H9 (cell line): ENCODE data around the gene INPP5E. TPM values are rescaled to one million over a fixed set of nuclear protein-coding genes. Genes with fewer than 3 reads are reported as not detected.
A peak's percentile ranks its signal among the peaks of the same experiment; 100 is the strongest.

Experiments used
- DNase-seq: peaks from one replicate; pipeline ENCODE4 v3.0.0-alpha.2; 2017
- H2AFZ ChIP-seq: one replicate; pipeline ENCODE4 v1.6.1; 2013; ENCODE audit warnings: mild to moderate bottlenecking, low read length, control low read depth, moderate library complexity
- H2AK5ac ChIP-seq: 2 replicates; pipeline ENCODE4 v1.6.1; 2013; ENCODE audit warnings: low read length, control low read depth, mixed read lengths; ENCODE audit not compliant: insufficient read length
- H2BK120ac ChIP-seq: one replicate; pipeline ENCODE4 v1.6.1; 2013; ENCODE audit warnings: low read depth, mild to moderate bottlenecking, low read length, control low read depth, inconsistent platforms; ENCODE audit not compliant: poor library complexity, severe bottlenecking
- H2BK12ac ChIP-seq: 2 replicates; pipeline ENCODE4 v1.6.1; 2013; ENCODE audit warnings: low read length, control low read depth, mixed read lengths, low read depth; ENCODE audit not compliant: insufficient read length
- H2BK15ac ChIP-seq: 2 replicates; pipeline ENCODE4 v1.6.1; 2013; ENCODE audit warnings: low read depth, low read length, control low read depth
- H2BK20ac ChIP-seq: one replicate; pipeline ENCODE4 v1.6.1; 2013; ENCODE audit warnings: low read depth, mild to moderate bottlenecking, low read length, control low read depth, inconsistent platforms; ENCODE audit not compliant: poor library complexity, severe bottlenecking
- H2BK5ac ChIP-seq: 2 replicates; pipeline ENCODE4 v1.6.1; 2013; ENCODE audit warnings: low read length, control low read depth, mixed read lengths; ENCODE audit not compliant: insufficient read length
- H3K14ac ChIP-seq: 2 replicates; pipeline ENCODE4 v1.6.1; 2013; ENCODE audit warnings: low read length, control low read depth; ENCODE audit not compliant: insufficient read depth
- H3K18ac ChIP-seq: 2 replicates; pipeline ENCODE4 v1.6.1; 2013; ENCODE audit warnings: low read depth, mild to moderate bottlenecking, mixed read lengths, low read length, control low read depth; ENCODE audit not compliant: insufficient read length
- H3K23ac ChIP-seq: 2 replicates; pipeline ENCODE4 v1.6.1; 2013; ENCODE audit warnings: low read length, control low read depth, mixed read lengths, low read depth; ENCODE audit not compliant: insufficient read length
- H3K23me2 ChIP-seq: 2 replicates; pipeline ENCODE4 v1.6.1; 2013; ENCODE audit warnings: low read depth, mild to moderate bottlenecking, mixed read lengths, low read length, control low read depth; ENCODE audit not compliant: insufficient read length, poor library complexity, severe bottlenecking
- H3K27ac ChIP-seq: 2 replicates; pipeline ENCODE4 v1.5.1; 2013; ENCODE audit warnings: low read length, control low read depth, mixed read lengths, low read depth; ENCODE audit not compliant: insufficient read length
- H3K27me3 ChIP-seq: 2 replicates; pipeline ENCODE4 v1.6.1; 2013; ENCODE audit warnings: low read length, control low read depth, inconsistent platforms; ENCODE audit not compliant: insufficient read depth
- H3K4ac ChIP-seq: 2 replicates; pipeline ENCODE4 v1.6.1; 2013; ENCODE audit warnings: low read depth, mild to moderate bottlenecking, control low read depth, inconsistent platforms, low read length, moderate library complexity
- H3K4me1 ChIP-seq: 2 replicates; pipeline ENCODE4 v1.6.1; 2013; ENCODE audit warnings: low read length, control low read depth, inconsistent platforms; ENCODE audit not compliant: insufficient read depth
- H3K4me2 ChIP-seq: 2 replicates; pipeline ENCODE4 v1.6.1; 2013; ENCODE audit warnings: low read length, control low read depth, mixed read lengths; ENCODE audit not compliant: insufficient read length, insufficient read depth
- H3K56ac ChIP-seq: 2 replicates; pipeline ENCODE4 v1.6.1; 2013; ENCODE audit warnings: low read depth, mild to moderate bottlenecking, mixed read lengths, low read length, control low read depth; ENCODE audit not compliant: insufficient read length
- H3K79me1 ChIP-seq: 2 replicates; pipeline ENCODE4 v1.6.1; 2013; ENCODE audit warnings: low read depth, mild to moderate bottlenecking, moderate library complexity, low read length, control low read depth, inconsistent platforms; ENCODE audit not compliant: insufficient read depth, poor library complexity, severe bottlenecking
- H3K79me2 ChIP-seq: 2 replicates; pipeline ENCODE4 v1.6.1; 2013; ENCODE audit warnings: low read length, control low read depth, inconsistent platforms; ENCODE audit not compliant: insufficient read depth
- H3K9ac ChIP-seq: 2 replicates; pipeline ENCODE4 v1.6.1; 2013; ENCODE audit warnings: low read length, control low read depth, mixed read lengths; ENCODE audit not compliant: insufficient read length; ENCODE audit errors: extremely low read depth
- H3K9me3 ChIP-seq: one replicate; pipeline ENCODE4 v1.6.1; 2013; ENCODE audit warnings: low read depth, low read length, inconsistent platforms; ENCODE audit not compliant: control insufficient read depth
- H3T11ph ChIP-seq: one replicate; pipeline ENCODE4 v1.6.1; 2013; ENCODE audit warnings: mild to moderate bottlenecking, low read length, control low read depth, inconsistent platforms
- H4K20me1 ChIP-seq: one replicate; pipeline ENCODE4 v1.6.1; 2013; ENCODE audit not compliant: control insufficient read depth, insufficient read length, insufficient read depth
- H4K5ac ChIP-seq: 2 replicates; pipeline ENCODE4 v1.6.1; 2013; ENCODE audit warnings: low read depth, mild to moderate bottlenecking, mixed read lengths, low read length, control low read depth; ENCODE audit not compliant: insufficient read length
- H4K8ac ChIP-seq: replicated peaks from 2 replicates; pipeline ENCODE4 v1.6.1; 2013; ENCODE audit warnings: low read length, control low read depth, mixed read lengths, low read depth; ENCODE audit not compliant: insufficient read length
- H4K91ac ChIP-seq: 2 replicates; pipeline ENCODE4 v1.6.1; 2013; ENCODE audit warnings: low read depth, mild to moderate bottlenecking, moderate library complexity, mixed read lengths, low read length, control low read depth; ENCODE audit not compliant: insufficient read length
- H3K27ac Mint-ChIP-seq, 3 experiments: 2 replicates in 2 of 3; 3 replicates in 1 of 3; pipeline ENCODE4 v1.8.0; 2020 to 2021; ENCODE audit warnings: mixed read lengths in 3 of 3, mild to moderate bottlenecking in 1 of 3, moderate library complexity in 1 of 3
- H3K27me3 Mint-ChIP-seq: 2 replicates; pipeline ENCODE4 v1.8.0; 2021; ENCODE audit warnings: low read depth, mild to moderate bottlenecking, moderate library complexity, mixed read lengths
- H3K36me3 Mint-ChIP-seq, 3 experiments: 2 replicates in 2 of 3; 3 replicates in 1 of 3; pipeline ENCODE4 v1.8.0; 2020 to 2021; ENCODE audit warnings: low read depth in 3 of 3, mixed read lengths in 3 of 3; ENCODE audit not compliant: insufficient read depth in 1 of 3
- H3K4me1 Mint-ChIP-seq, 2 experiments: 2 replicates each; pipeline ENCODE4 v1.8.0; 2020; ENCODE audit warnings: mixed read lengths in 2 of 2
- H3K4me3 Mint-ChIP-seq, 2 experiments: 2 replicates in 1 of 2; 3 replicates in 1 of 2; pipeline ENCODE4 v1.8.0; 2020 to 2021; ENCODE audit warnings: mild to moderate bottlenecking in 2 of 2, mixed read lengths in 2 of 2, moderate library complexity in 1 of 2
- H3K9me3 Mint-ChIP-seq, 2 experiments: 2 replicates in 1 of 2; 3 replicates in 1 of 2; pipeline ENCODE4 v1.8.0; 2020; ENCODE audit warnings: mild to moderate bottlenecking in 2 of 2, mixed read lengths in 2 of 2, moderate library complexity in 1 of 2
- WGBS: extraction: QIAGEN DNeasy Blood & Tissue Kit; methylation state at CpG from one replicate; pipeline ENCODE4 v1.1.7; 2013; ENCODE audit warnings: missing lambda C conversion rate, low lambda C conversion rate, mixed read lengths; ENCODE audit not compliant: insufficient read length; ENCODE audit errors: extremely low coverage; 5-methylcytosine and 5-hydroxymethylcytosine counted together
- total RNA-seq: library from RNA; stranded (reverse); gene quantifications from 2 replicates; pipeline ENCODE4 v1.2.1, GENCODE V29; 2021
- TF ChIP-seq, protein P1 (sequence below): fragments of 200-600 bp; sonication (generic); conservative IDR thresholded peaks from 3 replicates; pipeline ENCODE4 v1.8.0; 2021; ENCODE audit warnings: antibody characterized with exemption, mild to moderate bottlenecking

Gene INPP5E
- total RNA-seq, 1 experiment from 2014 or later = 21.0 TPM

DNA sequence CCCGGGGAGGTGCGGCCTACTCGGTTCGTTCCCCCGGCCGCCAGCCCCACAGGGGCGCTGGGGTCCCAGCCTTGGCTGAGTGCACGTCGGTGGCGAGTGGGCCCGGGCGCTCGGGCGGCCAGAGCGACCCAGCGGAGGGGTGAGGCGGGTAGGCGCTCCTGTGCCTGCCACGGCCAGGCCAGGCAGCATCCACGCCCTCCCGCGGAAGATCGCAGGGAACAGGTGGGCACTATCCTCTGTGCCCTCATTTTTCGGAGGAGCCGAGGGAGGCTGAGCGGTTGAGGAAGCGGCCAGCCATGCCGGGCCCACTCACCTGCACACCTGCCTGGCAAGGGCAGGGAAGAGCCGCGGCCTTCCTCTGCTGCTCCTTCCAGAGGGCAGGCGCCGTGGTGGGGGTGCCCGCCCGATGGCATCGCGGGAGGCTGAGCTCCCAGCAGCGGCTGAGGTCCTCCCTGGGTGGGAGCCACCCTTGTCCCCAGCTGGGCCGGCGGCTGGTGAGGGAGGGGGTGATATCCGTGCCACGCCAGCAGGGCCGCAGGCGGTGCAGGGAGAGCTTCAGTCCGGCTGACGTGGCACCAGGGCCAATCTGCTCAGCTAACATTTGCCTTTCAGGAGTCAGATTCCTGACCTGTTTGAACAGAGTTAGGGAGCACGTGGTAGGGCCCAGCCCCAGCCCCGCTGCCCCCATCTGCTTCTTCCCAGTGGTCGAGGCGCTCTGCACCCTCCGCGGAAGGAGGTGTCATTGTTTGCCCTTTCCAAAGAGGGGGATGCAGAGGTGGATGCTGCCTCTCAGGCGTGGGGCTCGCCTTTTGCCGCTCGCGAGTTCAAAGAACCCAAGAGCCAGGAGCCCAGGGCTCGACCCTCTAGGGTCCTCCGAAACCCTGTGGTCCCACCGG is 44.8 kb upstream of the INPP5E start:
- TF ChIP-seq, protein P1, sequence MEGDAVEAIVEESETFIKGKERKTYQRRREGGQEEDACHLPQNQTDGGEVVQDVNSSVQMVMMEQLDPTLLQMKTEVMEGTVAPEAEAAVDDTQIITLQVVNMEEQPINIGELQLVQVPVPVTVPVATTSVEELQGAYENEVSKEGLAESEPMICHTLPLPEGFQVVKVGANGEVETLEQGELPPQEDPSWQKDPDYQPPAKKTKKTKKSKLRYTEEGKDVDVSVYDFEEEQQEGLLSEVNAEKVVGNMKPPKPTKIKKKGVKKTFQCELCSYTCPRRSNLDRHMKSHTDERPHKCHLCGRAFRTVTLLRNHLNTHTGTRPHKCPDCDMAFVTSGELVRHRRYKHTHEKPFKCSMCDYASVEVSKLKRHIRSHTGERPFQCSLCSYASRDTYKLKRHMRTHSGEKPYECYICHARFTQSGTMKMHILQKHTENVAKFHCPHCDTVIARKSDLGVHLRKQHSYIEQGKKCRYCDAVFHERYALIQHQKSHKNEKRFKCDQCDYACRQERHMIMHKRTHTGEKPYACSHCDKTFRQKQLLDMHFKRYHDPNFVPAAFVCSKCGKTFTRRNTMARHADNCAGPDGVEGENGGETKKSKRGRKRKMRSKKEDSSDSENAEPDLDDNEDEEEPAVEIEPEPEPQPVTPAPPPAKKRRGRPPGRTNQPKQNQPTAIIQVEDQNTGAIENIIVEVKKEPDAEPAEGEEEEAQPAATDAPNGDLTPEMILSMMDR = no peak
- no peaks in the 10 kb centered on the region for H3K9me3 ChIP-seq
- Mint-ChIP-seq H3K27ac (no peak overlapping the region), H3K27me3 (no peaks in the 10 kb centered on the region; the same call in 1 of the 2 replicates), H3K9me3 (no peaks in the 10 kb centered on the region; a peak in 1 of 5 replicates), H3K36me3 (peaks cover 4 to 7% (median 7%) of the 10 kb centered on the region in 3 experiments; a peak in 6 of 7 replicates), H3K4me3 (peak overlapping the region; percentile 52 to 71), H3K4me1 (peaks cover 8 to 14% of the 10 kb centered on the region in 2 experiments)
- H2BK15ac ChIP-seq = no peak overlapping the region
- H2BK12ac ChIP-seq = no peak overlapping the region
- H3K23me2 ChIP-seq = peaks cover 11% of the 10 kb centered on the region
- WGBS = no CpG with 5 or more reads among the region's 59 CpGs
- H3K14ac ChIP-seq = no peak overlapping the region
- H3K4me1 ChIP-seq = peaks cover 3% of the 10 kb centered on the region; the same call in 1 of the 2 replicates
- no peak overlapping the region for H2BK5ac ChIP-seq
- H3K4me2 ChIP-seq = peak overlapping the region; percentile 92
- no peak overlapping the region for H3K4ac ChIP-seq
- peaks cover 24% of the 10 kb centered on the region for H3K79me2 ChIP-seq
- no peaks in the 10 kb centered on the region for H3K27me3 ChIP-seq
- DNase-seq = no peak
- H3T11ph ChIP-seq = no peak overlapping the region
- no peak overlapping the region for H2AFZ ChIP-seq
- peaks cover 2% of the 10 kb centered on the region for H4K20me1 ChIP-seq
- H2BK20ac ChIP-seq = no peak overlapping the region
- H2AK5ac ChIP-seq = no peak overlapping the region
- no peak overlapping the region for H3K23ac ChIP-seq
- no peak overlapping the region for H4K5ac ChIP-seq
- no peak overlapping the region for H4K91ac ChIP-seq
- no peak overlapping the region for H3K9ac ChIP-seq
- H4K8ac ChIP-seq = no peak overlapping the region
- H3K27ac ChIP-seq = no peak overlapping the region
- H3K79me1 ChIP-seq = peaks cover 4% of the 10 kb centered on the region
- H2BK120ac ChIP-seq = no peak overlapping the region
- H3K18ac ChIP-seq = no peak overlapping the region
- H3K56ac ChIP-seq = no peak overlapping the region
